Measurements from ENCODE around the gene IGF1.

The IGF1 gene

GRCh38 chr12:102480406-102480805 is at the start of gene IGF1:
Gene IGF1 (minus strand): TSS chr12:102480563. CDS start chr12:102480381, 182 bp downstream.
- no peak for DNase-seq (ENCODE audit: low read depth in 2 of 2)

- DNase-seq (ENCODE audit: low read depth in 2 of 2) = no peak
Observed at GRCh38 chr12:102528111-102528510, 47.7 kb upstream of the IGF1 start.

DNA sequence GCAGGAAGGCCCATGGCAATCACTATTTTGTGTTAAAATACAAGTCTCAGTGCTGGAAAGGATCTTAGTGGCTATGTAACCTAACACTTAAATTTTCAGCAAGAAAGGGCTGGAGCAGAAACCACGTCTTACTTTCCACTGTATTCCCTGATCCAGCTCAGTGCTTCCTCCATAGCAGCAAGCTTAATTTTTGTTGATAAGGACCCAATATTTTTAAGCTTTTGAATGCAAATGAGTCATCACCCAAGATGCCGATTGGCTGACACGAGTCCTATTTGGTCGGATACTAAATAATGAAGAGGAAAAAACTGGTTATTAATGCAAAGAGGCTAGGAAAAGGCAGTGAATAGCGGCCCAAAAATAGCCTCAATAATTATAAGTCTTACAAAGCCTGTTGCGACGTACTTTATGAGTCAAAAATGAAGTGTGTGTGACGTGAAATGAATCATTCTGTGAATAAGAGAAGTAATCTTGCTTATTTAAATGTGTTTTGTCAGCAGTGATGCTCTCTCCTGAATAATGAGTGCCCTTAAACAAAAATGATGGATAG is 46.9 kb upstream of the IGF1 start:
- DNase-seq (ENCODE audit: low read depth in 2 of 2) = no peak

DNA sequence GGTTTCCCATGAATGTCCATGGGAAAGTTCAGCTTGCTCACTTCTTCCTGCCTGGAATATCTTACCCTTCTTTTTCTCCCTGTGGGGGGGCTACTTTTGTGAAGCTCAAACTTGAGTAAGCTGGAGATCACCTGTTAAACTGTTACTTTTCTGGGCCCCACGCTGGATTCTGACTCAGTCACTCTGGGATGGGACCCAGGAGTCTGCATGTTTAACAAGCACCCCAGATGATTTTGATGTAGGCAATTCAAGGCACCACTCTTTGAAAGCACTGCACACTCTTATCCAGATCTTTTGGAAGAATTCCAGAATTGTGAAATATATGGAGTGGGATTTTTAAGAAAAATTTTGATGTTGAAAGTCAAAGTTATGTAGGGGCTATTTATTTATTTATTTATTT is 46.3 kb upstream of the IGF1 start:
- no peak for DNase-seq (ENCODE audit: low read depth in 2 of 2)

GRCh38 chr12:102522768-102523167 is 42.4 kb upstream of the IGF1 start:
- DNase-seq (ENCODE audit: low read depth in 2 of 2) = no peak

DNA sequence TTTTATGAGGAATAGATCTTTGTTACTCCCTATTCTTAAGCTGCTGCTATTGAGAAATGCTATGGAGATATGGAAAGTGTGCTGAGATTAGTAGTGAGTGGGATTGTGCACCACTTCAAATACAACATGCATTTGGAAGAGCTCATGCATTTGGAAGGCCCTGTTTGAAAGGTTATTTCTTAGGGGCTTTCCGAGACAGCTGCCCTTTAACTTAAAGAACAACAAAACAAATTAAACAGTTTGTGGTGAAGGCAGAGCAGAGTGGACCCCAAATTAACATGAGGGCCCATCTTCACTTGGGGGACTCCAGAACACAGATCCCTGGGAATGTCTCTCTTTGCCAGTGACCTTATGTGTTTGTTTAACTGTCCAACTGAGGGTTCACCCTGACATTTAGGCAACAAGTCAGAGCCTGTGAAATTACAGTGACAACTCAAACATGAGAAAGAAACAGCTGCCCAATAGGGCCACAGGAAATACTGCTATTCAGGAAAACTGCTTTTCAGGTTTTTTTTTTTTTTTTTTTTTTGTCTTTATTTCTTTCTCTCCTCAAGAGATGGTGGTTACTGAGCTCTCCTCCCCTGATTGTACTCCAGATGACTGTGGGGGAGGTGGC is 41.4 kb upstream of the IGF1 start:
- DNase-seq (ENCODE audit: low read depth in 2 of 2) = no peak

GRCh38 chr12:102518871-102519270 is 38.5 kb upstream of the IGF1 start:
- DNase-seq (ENCODE audit: low read depth in 2 of 2) = no peak

- DNase-seq (ENCODE audit: low read depth in 2 of 2) = no peak
Observed at GRCh38 chr12:102514696-102515095, 34.3 kb upstream of the IGF1 start.

DNA sequence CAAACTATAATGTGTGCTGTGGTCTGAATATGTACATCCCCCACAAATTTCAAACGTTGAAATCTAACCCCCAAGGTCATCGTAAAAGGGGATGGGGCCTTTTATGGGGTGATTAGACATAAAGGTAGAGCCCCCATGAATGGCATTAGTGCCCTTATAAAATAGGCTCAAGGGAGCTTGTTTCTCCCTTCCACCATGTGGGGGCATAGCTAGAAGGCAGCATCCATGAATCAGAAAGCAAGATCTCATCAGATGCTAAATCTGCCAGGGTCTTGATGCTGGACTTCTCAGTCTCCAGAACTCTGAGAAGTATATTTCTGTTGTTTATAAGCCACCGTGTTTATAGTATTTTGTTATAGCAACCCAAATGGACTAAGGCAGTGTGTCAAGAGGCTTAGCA is 33.4 kb upstream of the IGF1 start:
- no peak for DNase-seq (ENCODE audit: low read depth in 2 of 2)

DNA sequence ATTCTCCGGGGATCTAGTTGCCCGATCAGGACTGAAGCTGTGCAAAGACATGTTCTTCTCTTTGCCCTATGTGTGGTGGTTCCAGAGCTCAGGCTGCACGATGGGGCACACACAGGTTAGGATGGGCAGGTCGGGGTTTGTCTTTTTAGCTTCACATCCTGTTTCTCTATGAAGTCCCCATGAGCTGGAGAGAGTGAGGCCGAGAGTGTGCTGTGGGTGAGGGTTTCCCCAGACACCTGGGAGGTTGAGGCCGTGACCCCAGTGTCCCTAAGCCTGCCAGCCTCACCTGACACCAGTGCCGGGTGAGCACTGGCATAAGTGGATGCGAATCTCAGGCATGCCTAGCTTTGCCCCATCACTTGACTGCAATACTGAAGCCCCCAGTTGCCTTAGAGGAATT is 32.9 kb upstream of the IGF1 start:
- DNase-seq (ENCODE audit: low read depth in 2 of 2) = no peak

GRCh38 chr12:102512523-102512922 is 32.2 kb upstream of the IGF1 start:
- DNase-seq (ENCODE audit: low read depth in 2 of 2) = no peak

DNA sequence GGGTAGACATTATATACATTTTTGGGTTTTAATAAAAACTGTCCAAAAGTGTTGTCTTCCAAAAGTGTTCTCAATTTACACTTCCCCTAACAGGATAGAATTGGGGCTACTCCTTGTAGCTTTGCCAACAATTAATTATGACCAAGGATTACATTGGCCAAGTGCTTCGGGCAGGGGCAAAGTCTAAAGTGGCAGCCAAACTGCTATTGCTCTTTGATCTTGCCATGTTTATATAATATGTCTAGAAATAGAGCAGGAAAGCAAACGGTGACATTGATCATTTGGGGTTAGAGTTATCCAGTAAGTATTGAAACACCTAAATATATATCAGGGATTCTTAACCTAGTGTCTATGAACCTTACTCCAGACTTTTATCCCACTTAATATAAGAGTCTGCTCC is 31.2 kb upstream of the IGF1 start:
- DNase-seq (ENCODE audit: low read depth in 2 of 2) = no peak

- no peak for DNase-seq (ENCODE audit: low read depth in 2 of 2)
Observed at GRCh38 chr12:102510463-102510862, 30.1 kb upstream of the IGF1 start.

DNA sequence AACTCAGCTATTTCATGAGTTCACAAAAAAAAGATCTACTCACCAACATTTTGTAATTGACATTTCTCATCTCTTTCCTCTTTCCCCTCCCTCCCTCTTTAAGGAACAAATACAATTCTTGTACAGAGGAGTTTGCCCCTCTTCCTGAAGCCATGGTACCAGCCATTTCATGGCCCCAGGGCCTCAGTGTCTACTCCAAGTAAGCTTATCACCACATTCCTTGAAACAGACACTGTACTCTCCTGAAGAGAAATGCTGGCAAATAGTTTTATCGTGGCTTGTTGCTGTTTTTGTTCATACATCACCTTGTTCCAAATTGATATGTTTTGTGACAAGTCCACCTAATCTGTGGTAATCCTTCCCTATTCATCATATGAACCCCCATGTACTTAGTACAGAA is 29.7 kb upstream of the IGF1 start:
- no peak for DNase-seq (ENCODE audit: low read depth in 2 of 2)

- DNase-seq (ENCODE audit: low read depth in 2 of 2) = no peak
Observed at GRCh38 chr12:102509123-102509626, 28.8 kb upstream of the IGF1 start.

- no peak for DNase-seq (ENCODE audit: low read depth in 2 of 2)
Observed at GRCh38 chr12:102508052-102508451, 27.7 kb upstream of the IGF1 start.

DNA sequence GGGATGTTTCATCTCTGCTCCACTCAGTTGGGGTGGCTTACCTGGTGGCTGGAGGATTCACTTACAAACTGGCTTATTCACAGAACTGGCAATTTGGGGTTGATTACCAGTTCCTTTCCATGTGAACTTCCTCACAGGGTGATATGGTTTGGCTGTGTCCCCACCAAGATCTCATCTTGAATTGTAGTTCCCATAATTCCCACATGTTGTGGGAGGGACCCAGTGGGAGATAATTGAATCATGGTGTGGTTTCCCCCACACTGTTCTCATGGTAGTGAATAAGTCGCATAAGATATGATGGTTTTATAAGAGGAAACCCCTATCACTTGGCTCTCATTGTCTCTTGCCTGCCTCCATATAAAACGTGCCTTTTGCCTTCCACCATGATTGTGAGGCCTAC is 26.9 kb upstream of the IGF1 start:
- no peak for DNase-seq (ENCODE audit: low read depth in 2 of 2)

- DNase-seq (ENCODE audit: low read depth in 2 of 2) = no peak
Observed at GRCh38 chr12:102504871-102505270, 24.5 kb upstream of the IGF1 start.

GRCh38 chr12:102504280-102504679 is 23.9 kb upstream of the IGF1 start:
- DNase-seq (ENCODE audit: low read depth in 2 of 2) = no peak

DNA sequence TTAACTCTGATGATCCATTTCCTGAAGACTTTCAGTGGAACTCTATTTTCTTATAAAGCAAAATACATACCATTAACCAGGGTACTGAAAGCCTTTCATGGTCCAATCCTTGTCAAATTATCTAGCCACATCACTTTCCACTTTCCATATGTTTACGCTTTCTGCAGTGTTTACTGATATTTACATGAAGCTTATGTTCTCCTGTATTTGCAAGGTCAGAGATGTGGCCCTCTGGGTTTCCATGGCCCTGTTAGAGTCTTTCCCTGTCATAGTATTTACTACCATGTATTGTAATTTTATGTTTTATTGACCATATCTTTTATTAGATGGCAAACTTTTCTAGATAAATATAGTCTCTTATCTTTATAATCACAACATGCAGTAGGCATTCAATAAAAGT is 23.5 kb upstream of the IGF1 start:
- no peak for DNase-seq (ENCODE audit: low read depth in 2 of 2)

DNA sequence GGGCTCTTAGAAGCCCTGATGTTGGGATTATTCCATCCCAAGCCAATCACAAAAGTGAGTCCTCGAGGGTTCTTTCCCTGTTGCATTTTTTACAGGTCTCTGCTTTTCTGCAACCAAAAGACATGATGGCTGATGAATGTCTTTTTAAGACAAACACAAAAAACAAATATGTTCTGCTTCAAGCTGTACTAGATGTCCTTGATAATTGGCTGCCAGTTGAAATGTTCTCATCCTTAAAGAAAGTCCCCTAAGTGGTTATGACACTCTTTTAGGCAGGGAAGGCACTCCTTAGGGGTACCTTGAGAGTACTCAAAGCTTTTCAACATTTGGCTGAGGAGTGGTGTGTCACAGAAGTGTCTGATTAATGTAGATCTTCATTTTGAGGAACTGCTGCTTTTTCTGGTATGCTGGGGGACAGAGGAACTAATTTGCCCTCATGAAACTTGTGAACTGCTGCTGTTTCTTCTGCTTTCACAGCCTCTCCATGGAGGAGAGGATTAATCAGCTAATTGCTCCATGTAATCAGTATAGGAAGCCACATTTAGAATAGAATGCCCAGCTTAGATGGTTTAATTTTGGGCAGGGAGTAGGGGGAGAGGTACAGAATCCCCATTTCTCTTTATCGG is 22.8 kb upstream of the IGF1 start:
- no peak for DNase-seq (ENCODE audit: low read depth in 2 of 2)

GRCh38 chr12:102501773-102502172 is 21.4 kb upstream of the IGF1 start:
- no peak for DNase-seq (ENCODE audit: low read depth in 2 of 2)

DNA sequence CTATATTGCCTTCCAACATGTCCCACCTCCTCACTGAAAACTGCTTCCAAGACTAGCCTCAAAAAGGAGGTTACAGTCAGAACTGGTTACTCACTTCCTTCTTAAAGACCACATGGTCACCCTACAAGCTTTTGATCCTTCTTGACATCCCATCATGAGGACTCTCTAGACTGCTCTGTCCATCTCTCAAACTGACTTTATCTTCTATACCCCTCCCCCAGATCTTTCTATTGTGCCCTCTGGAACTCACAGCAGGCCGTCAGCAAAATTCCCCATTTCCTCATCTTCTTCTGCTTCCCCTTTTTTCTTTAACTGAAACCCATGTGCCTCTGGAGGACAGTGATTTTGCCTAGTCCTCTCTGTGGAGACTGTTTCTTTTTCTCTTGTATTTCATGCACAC is 18.1 kb upstream of the IGF1 start:
- DNase-seq (ENCODE audit: low read depth in 2 of 2) = no peak

DNA sequence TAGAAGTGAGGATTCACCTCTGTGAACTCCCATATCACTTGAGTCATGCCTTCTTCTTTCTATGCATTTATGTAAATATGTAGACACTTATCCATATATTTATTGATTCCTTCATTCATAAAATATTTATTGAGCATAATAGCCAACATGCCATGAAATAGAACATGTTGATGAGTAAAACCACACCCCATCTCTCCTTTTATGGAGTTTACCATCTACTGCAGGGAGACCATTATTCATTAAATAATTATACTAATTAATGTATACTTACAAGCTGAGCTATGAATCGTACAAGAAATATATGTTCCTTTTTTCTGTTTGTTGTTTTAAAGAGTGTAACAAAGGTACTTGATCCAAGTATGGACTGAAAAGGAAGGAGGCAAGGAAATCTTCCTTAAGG is 17.4 kb upstream of the IGF1 start:
- no peak for DNase-seq (ENCODE audit: low read depth in 2 of 2)

Measured in activated CD4-positive, alpha-beta T cell treated with anti-CD3 and anti-CD28 coated beads for 24 hours (primary cell).